Renal cortex interstitium (tissue), 11 donors: ENCODE data around the gene DLGAP5. TPM values are rescaled to one million over a fixed set of nuclear protein-coding genes. Genes with fewer than 3 reads are reported as not detected.

ENCODE experiments used
- DNase-seq, 11 donors: peaks; one replicate each; pipeline ENCODE4 v3.0.0-alpha.2; 2013; ENCODE audit warnings: low read depth in 9 of 11, low spot score in 4 of 11; ENCODE audit errors: extremely low read depth in 1 of 11
- polyA plus RNA-seq, 3 donors: library from polyadenylated mRNA; unstranded; fragments of 120-200 nt; gene quantifications; one replicate each; pipeline ENCODE4 v1.2.1, GENCODE V29; 2013; ENCODE audit not compliant: insufficient read length in 3 of 3

DLGAP5 gene
- polyA plus RNA-seq, 3 donors: 21.7 to 40.2 (median 33.2) TPM

DNA sequence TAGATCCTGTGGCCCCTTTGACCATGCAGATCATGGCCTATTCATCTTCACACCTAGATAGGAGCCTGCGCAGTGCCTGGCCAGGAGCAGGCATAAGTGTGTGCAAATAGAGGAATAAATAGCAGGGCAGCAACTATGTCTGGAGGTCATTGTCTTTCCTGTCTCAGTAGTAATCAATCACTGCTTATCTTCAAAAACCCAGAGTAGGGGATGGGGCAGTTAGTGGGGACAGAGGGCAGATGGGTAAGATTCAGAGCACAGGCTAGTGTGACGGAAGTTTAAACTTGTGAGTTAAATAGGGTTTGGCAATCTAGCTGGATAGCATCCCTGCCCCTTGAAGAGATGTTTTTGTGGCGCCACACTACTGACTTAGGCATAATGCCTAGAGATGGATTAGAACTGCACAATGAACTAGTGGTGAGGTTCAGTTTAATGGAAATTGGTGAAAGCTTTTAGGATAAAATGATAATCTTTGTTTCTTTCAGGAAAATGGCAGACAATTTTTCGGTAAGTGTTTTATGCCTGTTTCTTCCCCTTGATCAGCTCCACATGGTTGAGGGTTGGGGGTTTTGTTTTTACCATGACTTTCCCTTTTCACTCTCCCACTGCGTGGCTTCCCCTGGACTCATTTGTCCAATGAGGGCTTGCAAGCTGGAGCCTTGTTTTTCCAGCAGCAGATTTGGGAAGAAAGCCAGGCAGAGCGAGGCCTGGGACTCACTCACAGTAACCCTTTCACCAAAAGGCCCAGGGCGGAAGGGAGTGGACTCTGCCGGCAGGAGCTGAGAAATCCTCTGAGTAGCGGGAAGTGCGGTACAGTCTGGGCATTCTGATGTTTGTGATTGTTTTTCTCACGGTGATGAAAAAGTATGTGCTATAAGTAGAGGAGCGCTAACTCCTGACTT lies 54.2 kb downstream of the DLGAP5 start:
- DNase-seq: peak in 4 of 11 donors; percentile 43 to 60 (median 54)

DNA sequence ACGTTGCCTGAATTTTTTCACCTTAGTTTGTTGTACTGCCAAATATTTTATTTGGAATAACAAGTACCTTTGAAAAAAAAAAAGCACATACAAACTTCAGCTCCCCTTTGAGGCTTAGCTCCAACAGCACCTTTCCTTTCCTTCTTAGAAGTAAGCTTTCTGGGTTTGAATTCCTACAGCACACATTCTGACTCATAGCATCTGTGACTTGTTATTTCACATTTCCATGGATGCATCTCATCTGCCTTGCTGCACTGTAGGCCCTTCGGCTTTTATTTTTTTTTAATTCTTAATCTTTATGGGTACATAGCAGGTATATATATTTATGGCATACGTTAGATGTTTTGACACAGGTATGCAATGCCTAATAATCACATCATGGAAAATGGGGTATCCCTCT lies 55.1 kb downstream of the DLGAP5 start:
- DNase-seq: no peak

DNA sequence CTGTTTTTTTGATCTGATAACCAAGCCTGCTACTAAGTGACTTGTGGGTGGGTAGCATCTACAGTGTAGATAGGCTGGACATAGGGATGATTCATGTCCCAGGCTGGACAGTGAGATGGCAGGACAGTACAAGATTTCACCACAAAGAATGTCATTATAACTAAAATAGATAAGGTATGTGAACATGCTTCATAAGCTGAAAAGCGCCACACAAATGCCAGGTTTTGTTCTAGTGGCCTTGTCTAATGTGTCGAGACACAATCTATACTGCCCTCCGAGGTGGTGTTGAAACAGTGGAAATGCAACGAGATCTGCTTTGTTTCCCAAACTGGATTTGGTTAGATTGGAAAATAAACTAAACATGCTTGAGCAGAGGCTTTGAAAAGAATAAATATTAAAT lies 58.0 kb downstream of the DLGAP5 start:
- DNase-seq: no peak

DNA sequence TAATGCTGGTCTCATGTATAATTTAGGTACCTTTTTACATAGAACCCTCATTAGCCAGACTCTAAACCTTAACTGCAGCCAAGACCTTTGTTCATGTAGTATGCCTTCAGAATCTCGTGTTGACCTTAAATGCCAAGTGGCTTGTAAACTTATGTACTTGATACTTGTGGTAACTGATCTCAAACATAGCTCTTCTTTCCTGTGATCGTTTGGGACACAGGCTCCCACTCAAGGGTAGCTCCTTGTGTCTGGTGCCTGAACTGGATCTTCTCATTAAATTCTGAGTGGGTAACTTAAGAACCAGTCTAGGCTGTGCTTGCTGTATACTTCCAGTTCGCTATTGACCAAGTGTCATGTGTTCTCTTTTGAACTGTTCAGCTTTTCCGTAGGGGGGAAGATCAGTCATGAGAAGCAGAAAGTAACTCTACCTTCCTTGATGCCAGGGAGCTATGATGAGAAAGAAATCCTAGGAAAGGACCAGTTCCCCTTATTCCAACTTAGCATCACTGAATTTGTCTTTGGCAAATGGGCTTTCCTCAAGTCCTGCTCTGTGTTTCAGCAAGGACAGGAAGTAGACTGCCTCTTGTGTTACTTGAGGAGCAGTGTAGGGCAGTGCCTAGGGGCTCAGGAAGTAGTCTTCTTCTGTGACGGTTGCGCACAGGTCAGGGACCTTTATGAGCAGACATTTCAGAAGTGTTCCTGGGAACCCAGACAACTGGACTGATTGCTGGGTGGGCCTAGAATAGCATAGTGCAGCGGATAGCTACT lies 59.8 kb downstream of the DLGAP5 start:
- DNase-seq: no peak

DNA sequence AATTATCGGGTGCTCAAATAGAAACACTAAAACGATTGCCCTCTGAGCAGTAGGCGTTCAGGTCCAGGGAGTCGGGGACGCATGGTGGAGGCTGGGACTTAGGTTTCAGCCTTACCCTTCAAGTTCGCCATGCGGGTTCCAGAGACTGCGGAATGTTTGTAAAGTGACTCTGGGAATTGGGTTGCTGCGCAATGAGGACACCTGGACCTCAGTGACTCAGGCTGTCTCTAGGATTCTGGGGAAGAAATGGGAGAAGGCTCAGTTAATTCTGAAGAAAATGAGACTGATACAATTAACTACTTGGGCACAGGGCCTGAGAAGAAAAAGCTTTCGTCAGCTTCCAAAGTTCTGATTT lies 61.2 kb downstream of the DLGAP5 start:
- no peak for DNase-seq

DNA sequence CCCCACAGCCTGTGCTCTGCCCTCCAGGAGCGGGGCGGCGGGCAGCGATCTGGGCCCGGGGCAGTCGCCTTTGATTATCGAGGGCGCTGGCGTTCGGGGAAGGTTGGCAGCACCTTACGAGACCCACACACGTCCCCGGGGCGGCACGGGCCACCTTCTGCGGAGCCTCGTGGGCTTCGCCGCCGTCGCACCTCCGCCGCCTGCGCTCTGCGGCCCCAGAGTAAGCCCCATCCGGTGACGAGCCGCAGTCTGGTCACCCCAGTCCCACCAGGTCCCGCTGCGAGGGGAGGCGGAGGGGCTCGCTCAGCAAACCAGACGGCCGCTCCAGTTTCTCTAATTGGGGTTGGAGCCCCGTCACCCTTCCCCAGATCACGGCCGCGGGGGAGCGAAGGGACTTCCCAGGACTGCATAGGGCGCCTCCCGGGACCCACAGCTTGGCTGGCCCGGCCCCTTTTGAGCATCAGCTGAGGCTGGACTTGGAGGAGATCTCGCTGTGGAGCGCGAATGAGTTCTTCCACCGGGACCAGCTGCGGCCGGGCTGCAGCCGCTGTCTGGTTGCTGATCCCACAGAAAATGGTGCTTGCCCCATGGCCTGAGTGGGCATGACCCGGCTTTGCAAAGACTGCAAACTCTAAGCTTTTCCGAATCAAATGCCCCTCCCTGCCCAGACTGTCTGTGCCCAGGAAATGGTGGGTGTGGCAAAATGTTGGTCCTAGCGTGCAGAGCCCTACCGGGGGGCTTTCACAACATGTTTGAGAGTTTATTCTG lies 61.8 kb downstream of the DLGAP5 start:
- DNase-seq: peak in 1 of 11 donors; percentile 37

DNA sequence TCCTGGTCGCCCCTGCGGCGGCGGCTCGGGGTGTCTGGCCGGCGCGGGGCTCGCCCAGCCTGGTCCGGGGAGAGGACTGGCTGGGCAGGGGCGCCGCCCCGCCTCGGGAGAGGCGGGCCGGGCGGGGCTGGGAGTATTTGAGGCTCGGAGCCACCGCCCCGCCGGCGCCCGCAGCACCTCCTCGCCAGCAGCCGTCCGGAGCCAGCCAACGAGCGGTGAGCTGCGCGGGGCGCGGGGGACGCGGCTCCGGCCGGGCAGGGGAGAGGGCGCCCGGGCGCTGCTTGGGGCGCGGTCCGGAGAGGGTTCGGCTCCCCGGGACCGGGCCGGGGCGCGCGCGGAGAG lies 62.3 kb downstream of the DLGAP5 start, which contains the start of gene LGALS3:
Gene LGALS3, plus strand, starts transcription at position 167 of the 342 bp plus-strand sequence. CDS start 8,122 bp downstream, outside the sequence.
- no peak for DNase-seq

DNA sequence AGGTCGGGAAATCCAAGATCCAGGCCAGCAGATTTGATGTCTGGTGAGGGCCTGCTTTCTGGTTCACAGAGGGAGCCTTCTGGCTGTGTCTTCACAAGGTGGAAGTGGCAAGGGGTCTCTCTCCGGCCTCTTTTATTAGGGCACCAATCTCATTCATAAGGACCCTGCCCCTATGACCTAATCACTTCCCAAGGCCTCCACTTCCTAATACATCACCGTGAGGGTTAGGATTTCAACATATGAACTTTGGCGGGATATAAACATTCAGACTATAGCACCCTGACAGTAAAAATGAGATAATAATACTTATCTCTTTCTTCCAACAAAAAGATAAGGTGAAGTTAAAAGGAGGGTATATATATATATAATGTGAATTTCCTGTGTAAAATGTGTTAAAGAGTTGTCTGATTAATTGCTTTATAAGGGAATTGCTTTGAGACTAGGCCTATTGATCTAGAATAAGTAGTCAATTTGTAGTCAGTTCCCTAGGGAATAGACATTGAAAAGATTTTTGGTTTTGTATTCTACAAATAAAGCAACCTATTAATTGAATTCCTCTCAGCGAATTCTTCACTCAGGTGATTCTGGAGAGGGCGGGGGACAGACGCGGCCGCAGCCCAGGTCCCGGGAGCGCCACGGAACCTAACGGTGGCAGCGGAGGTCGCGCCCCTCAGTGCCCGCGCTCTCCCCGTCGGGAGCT lies 62.8 kb downstream of the DLGAP5 start:
- DNase-seq: no peak

DNA sequence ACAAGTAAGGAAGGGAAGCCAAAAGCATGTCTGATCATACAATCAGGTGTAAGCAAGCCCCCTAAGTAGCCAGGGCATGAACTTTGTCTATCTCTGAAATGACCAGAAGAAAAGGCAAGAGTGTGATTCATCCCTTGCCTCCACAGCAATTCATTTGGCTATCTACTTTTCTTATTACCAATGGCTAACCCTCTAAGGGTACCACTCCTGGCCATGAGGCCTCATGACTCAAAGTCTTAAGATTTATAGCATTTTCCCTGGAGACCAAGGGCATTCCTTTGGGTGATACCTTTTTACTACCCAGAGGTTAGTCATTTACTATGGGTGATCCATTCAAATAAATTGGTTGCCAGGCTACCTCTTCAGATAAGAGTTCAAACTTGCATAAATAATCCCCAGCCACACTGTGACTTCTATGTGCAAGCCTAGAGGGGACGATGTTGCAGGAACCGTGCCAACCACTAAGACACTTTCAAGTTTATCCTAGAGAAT lies 63.9 kb downstream of the DLGAP5 start:
- DNase-seq: no peak

DNA sequence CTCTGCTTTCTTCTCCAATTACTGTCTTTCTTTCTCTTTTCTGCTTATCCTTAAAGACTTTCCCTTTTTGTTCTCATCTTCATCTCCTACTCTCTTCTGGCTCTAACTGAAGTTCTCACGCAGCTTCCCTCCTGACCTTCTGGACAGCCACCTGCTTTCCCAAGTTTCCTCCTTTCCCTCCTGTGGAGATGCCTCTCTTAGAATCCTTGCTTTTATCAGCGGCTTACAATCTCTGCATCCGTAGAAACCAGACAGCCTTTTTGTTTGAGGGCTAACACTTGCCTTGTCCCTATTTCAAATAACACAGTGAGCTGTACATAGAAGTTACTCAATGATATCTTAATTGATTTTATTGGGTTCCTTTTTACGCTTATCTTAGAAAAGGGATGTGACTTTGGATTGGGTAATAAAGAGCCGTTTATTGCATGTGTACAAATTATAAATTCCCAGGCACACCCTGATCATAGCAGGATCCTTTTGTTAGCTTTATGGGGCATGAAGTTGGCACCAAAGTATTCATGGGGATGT lies 64.4 kb downstream of the DLGAP5 start:
- DNase-seq: no peak

DNA sequence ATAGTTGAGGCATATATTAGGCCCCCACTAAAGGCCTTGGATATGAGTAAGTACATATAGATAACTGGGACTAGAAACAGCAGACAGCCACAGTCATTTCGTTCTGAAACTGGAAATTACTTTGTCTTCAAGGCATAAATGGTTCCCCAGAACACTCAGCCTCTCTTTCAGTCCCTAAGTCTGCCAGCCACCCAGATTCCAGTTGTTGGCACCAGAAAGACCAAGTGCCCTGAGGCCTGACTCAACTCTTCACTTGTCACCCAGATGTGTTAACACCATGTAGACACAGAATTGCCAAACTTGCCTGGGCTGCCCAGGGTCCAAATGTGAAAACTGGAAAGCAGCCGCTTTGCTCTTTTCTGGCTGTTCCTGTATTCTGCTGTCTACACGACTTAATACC lies 65.4 kb downstream of the DLGAP5 start:
- DNase-seq: no peak

DNA sequence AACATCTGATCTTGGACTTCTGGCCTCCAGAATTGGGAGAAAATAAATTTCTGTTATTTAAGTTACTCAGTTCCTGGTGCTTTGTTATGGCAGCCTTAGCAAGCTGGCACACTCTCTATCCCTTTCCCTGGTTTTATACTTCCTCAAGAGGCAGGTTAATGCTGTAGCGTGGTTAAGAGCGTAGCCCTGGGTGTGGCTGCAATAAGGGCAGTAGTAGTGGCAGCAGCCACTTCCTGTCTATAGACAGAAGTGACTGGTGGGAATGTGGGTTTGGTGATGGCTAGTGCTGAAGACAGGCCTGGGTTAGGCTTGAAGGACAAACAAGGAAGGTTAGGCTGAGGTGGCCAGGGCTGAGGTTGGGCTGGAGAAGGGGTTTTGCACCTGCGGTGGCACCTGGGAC lies 66.0 kb downstream of the DLGAP5 start:
- no peak for DNase-seq

DNA sequence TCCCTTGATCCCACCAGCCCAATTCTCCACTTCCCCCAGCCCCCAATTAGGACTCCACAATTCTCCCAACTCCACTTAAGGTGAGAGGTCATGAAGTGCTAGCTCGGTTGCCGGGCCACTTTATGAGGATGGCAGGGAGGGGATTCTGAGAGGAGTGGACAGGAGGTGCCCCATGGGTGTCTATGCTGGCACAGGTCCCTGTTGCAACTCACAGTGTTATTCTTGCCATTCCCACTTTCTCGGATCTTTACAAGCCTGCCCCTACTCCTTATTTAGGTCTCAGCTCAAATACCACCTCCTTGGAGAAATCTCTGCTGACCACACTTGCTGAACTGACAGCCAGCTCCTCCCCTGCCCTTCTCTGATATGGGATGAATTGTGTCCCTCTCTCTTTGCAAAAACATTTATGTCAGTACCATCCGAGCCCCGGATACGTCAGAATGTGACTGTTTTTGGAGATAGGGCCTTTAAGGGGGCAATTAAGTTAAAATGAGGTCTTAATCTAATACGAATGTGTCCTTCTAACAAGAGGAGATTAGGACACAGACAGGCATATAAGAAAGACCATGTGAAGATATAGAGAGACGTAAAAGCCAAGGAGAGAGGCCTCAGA lies 66.5 kb downstream of the DLGAP5 start:
- DNase-seq: no peak

DNA sequence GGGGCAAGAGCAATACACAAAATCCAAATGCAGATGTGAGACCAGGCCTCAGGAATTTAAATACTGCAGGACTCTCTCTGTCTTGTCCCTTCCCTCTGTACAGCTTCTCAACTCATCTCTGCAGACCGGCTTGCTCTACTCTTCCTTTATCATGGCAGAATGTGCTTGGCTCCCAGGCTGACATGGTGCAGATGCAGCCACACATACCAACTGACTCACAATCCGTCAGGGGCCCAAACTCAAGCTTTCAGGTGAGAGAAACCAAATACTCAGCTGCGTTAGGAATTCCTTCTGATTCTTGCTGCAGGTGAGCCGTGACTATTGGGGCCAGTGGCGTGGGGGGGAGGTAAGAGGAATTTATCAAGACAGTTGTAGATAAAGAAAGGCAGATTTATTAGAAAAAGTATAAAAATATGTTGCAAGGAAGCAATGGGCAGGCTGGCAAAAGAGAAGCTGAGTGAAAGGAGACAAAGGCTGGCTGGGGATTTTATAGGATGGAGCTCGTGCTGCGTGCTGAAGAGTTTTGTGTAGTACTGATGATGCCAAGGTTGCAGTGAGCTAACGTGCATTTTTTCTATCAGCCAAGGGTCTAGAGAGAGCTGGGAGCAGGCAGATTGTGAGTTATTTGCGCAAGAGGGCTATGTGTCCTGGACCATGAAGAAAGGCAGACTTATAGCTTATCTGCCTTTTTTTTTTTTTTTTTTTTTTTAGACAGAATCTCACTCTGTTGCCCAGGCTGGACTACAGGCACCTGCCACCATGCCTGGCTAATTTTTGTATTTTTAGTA lies 67.3 kb downstream of the DLGAP5 start:
- no peak for DNase-seq

DNA sequence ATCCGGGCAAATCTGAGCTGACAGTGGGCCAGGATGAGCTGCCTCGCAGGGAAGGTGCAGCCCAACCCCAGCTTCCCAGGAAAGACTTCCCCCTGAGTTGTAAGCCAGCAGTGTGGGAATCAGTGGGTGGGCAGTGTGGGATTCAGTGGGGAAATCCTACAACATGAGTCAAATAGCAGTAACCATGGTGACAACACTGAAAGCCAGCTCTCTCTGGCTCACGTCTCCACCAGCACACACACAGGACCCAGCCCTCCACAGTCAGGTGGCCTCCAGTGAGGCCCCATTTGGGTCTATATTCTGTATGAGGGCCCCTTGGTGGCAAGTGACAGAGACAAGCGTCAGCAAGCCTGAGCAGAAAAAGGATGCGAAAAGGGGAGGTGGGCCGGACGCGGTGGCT lies 68.3 kb downstream of the DLGAP5 start:
- DNase-seq: no peak

DNA sequence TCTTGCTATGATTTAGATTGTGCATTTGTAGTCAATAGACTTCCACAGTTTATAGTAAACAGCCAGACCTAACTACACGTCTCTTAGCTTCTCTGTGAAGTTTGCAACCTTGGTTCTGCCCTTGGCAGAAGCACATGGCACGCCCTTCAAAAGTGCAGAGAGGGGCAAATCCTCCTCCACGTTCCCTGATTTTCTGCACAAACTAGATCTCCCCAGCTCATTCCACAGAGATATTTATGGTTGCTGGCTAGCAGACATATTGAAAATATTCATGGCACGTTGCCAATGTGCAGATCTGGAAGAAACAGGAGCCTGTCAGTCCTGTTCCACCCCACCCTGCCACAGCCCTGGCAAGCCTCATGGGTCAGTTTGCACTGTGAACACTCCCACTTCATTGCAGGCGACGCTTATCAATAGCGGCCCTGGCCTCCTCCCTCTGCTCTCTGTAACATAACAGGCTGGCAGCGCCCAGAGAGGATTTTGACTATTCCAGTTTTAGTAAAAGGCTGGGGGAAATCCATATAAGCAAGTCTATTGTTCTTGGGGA lies 68.9 kb downstream of the DLGAP5 start:
- DNase-seq: peak in 1 of 11 donors; percentile 66
